ENCODE data around the gene TAF12. TPM values are rescaled to one million over a fixed set of nuclear protein-coding genes. Genes with fewer than 3 reads are reported as not detected.
"Not testable (repeated sequence)": the region's sequence is repeated elsewhere in the genome, so short reads cannot be mapped to it uniquely, and the experiment has no call there.

TAF12 gene
- polyA plus RNA-seq, 1 donor from 2014 or later, result 59.3 TPM

DNA sequence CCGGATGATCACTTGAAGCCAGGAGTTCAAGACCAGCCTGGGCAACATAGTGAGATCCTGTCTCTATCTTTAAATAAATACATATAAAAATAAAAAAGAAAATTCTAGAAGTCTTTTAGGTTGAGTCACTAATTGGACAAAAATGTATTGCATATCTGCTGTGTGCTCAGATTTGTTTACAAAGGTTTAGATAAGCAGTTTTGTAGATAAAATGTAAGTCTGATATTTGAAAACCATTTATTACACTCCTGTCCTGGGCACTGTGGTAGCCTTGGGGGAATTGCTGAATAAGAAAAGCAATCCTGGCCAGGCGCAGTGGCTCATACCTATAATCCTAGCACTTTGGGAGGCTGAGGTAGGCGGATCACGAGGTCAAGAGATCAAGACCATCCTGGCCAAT lies 37.3 kb upstream of the TAF12 start:
- TF ChIP-seq SMC3 (conservative IDR thresholded peaks at IDR 0.05; ENCODE audit: poor library complexity) (no peak), POLR2AphosphoS5 (IDR thresholded peaks at IDR 0.05) (no peak), RAD21 (conservative IDR thresholded peaks at IDR 0.05) (no peak), EP300 (conservative IDR thresholded peaks at IDR 0.05; ENCODE audit: poor library complexity, severe bottlenecking) (no peak)
- TF ChIP-seq, protein P1, sequence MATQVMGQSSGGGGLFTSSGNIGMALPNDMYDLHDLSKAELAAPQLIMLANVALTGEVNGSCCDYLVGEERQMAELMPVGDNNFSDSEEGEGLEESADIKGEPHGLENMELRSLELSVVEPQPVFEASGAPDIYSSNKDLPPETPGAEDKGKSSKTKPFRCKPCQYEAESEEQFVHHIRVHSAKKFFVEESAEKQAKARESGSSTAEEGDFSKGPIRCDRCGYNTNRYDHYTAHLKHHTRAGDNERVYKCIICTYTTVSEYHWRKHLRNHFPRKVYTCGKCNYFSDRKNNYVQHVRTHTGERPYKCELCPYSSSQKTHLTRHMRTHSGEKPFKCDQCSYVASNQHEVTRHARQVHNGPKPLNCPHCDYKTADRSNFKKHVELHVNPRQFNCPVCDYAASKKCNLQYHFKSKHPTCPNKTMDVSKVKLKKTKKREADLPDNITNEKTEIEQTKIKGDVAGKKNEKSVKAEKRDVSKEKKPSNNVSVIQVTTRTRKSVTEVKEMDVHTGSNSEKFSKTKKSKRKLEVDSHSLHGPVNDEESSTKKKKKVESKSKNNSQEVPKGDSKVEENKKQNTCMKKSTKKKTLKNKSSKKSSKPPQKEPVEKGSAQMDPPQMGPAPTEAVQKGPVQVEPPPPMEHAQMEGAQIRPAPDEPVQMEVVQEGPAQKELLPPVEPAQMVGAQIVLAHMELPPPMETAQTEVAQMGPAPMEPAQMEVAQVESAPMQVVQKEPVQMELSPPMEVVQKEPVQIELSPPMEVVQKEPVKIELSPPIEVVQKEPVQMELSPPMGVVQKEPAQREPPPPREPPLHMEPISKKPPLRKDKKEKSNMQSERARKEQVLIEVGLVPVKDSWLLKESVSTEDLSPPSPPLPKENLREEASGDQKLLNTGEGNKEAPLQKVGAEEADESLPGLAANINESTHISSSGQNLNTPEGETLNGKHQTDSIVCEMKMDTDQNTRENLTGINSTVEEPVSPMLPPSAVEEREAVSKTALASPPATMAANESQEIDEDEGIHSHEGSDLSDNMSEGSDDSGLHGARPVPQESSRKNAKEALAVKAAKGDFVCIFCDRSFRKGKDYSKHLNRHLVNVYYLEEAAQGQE (IDR thresholded peaks at IDR 0.05; ENCODE audit: borderline replicate concordance), result no peak
- H4K20me1 ChIP-seq (ENCODE audit: insufficient read depth), result no peaks in the 10 kb centered on the region
- no peak overlapping the region for H3K4me3 ChIP-seq (ENCODE audit: low read length)
- H3F3A ChIP-seq (ENCODE audit: insufficient read depth, low read length, poor library complexity, severe bottlenecking), result no peaks in the 10 kb centered on the region
- H3K36me3 ChIP-seq (ENCODE audit: insufficient read depth, low read length), result no peaks in the 10 kb centered on the region
- no peak overlapping the region for H2AFZ ChIP-seq (ENCODE audit: low read depth, low read length)
- no peaks in the 10 kb centered on the region for H3K9me3 ChIP-seq (ENCODE audit: low read length)
- no peak overlapping the region for H3K4me2 ChIP-seq (ENCODE audit: low read length)
- H3K9ac ChIP-seq (ENCODE audit: low read length), result no peak overlapping the region
- H3K9me2 ChIP-seq (ENCODE audit: insufficient read depth, low read length), result no peaks in the 10 kb centered on the region
- H3K79me2 ChIP-seq (replicated peaks; ENCODE audit: insufficient read depth, low read length), result no peaks in the 10 kb centered on the region
- H3K27ac ChIP-seq (ENCODE audit: low read length), result no peak overlapping the region
- H3K27me3 ChIP-seq (ENCODE audit: insufficient read depth, low read depth, low read length), result no peaks in the 10 kb centered on the region

DNA sequence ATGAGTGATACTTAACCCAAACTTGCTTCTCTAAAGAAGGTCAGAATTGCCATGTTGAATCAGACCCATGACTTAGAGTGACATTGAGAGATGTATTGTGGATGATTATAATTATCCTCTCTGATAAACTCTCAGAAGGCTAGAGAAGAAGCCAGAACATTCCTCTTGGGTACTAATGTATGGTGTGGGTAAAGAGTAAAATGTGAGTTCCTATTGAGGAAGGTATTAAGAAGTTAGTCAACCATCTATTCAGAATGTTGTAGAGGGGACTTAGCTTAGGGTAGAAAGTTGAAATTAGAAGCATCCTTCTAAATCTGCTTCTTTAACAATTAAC lies 33.0 kb upstream of the TAF12 start:
- H3K27ac ChIP-seq (ENCODE audit: low read length), result no peak overlapping the region
- H4K20me1 ChIP-seq (ENCODE audit: insufficient read depth), result no peaks in the 10 kb centered on the region
- no peaks in the 10 kb centered on the region for H3K9me3 ChIP-seq (ENCODE audit: low read length)
- no peak overlapping the region for H3K4me2 ChIP-seq (ENCODE audit: low read length)
- H3K9me2 ChIP-seq (ENCODE audit: insufficient read depth, low read length), result no peaks in the 10 kb centered on the region
- no peaks in the 10 kb centered on the region for H3K36me3 ChIP-seq (ENCODE audit: insufficient read depth, low read length)
- no peak for TF ChIP-seq EP300 (conservative IDR thresholded peaks at IDR 0.05; ENCODE audit: poor library complexity, severe bottlenecking)
- TF ChIP-seq EZH2 (IDR thresholded peaks at IDR 0.05; ENCODE audit: borderline replicate concordance, insufficient read depth, low read length, poor library complexity, severe bottlenecking), result no peak
- TF ChIP-seq TAF1 (IDR thresholded peaks at IDR 0.05; ENCODE audit: low read depth), result no peak
- TF ChIP-seq SMC3 (conservative IDR thresholded peaks at IDR 0.05; ENCODE audit: poor library complexity), result no peak
- TF ChIP-seq RAD21 (conservative IDR thresholded peaks at IDR 0.05), result no peak
- TF ChIP-seq, protein P2, sequence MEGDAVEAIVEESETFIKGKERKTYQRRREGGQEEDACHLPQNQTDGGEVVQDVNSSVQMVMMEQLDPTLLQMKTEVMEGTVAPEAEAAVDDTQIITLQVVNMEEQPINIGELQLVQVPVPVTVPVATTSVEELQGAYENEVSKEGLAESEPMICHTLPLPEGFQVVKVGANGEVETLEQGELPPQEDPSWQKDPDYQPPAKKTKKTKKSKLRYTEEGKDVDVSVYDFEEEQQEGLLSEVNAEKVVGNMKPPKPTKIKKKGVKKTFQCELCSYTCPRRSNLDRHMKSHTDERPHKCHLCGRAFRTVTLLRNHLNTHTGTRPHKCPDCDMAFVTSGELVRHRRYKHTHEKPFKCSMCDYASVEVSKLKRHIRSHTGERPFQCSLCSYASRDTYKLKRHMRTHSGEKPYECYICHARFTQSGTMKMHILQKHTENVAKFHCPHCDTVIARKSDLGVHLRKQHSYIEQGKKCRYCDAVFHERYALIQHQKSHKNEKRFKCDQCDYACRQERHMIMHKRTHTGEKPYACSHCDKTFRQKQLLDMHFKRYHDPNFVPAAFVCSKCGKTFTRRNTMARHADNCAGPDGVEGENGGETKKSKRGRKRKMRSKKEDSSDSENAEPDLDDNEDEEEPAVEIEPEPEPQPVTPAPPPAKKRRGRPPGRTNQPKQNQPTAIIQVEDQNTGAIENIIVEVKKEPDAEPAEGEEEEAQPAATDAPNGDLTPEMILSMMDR (IDR thresholded peaks at IDR 0.05; ENCODE audit: poor library complexity, severe bottlenecking), result no peak
- TF ChIP-seq POLR2AphosphoS5 (IDR thresholded peaks at IDR 0.05), result no peak
- no peak overlapping the region for H3K9ac ChIP-seq (ENCODE audit: low read length)
- no peak overlapping the region for H3K4me3 ChIP-seq (ENCODE audit: low read length)
- H3K79me2 ChIP-seq (replicated peaks; ENCODE audit: insufficient read depth, low read length), result peaks cover 2% of the 10 kb centered on the region
- no peak overlapping the region for H2AFZ ChIP-seq (ENCODE audit: low read depth, low read length)
- H3F3A ChIP-seq (ENCODE audit: insufficient read depth, low read length, poor library complexity, severe bottlenecking), result no peaks in the 10 kb centered on the region
- H3K27me3 ChIP-seq (ENCODE audit: insufficient read depth, low read depth, low read length), result no peaks in the 10 kb centered on the region

DNA sequence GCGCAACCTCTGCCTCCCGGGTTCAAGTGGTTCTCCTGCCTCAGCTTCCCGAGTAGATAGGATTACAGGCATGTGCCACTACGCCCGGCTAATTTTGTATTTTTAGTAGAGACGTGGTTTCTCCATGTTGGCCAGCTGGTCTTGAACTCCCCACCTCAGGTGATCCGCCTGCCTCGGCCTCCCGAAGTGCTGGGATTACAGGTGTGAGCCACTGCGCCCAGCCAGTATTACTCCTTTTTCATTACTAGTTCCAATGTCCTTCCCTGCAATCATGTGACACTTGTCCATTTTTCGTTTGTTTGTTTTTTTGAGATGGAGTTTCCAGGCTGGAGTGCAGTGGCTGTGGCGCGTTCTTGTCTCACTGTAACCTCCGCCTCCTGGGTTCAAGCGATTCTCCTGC lies 30.1 kb upstream of the TAF12 start:
- not testable (repeated sequence) for H3K36me3 ChIP-seq (ENCODE audit: insufficient read depth, low read length); H3K9me2 ChIP-seq (ENCODE audit: insufficient read depth, low read length); H2AFZ ChIP-seq (ENCODE audit: low read depth, low read length); H3K27ac ChIP-seq (ENCODE audit: low read length); H3K4me2 ChIP-seq (ENCODE audit: low read length); H3K4me3 ChIP-seq (ENCODE audit: low read length); H3K9me3 ChIP-seq (ENCODE audit: low read length); H3K27me3 ChIP-seq (ENCODE audit: insufficient read depth, low read depth, low read length); H3K9ac ChIP-seq (ENCODE audit: low read length); H4K20me1 ChIP-seq (ENCODE audit: insufficient read depth)
- Histone ChIP-seq H3F3A (ENCODE audit: insufficient read depth, low read length, poor library complexity, severe bottlenecking) (peaks cover 13% of the 10 kb centered on the region), H3K79me2 (replicated peaks; ENCODE audit: insufficient read depth, low read length) (peaks cover 14% of the 10 kb centered on the region)

All from neural cell (in vitro differentiated cells).